Left lung (tissue), 10 donors: Measurements from ENCODE around the gene GDF9. TPM values are rescaled to one million over a fixed set of nuclear protein-coding genes. Genes with fewer than 3 reads are reported as not detected.

Experiments used
- ATAC-seq: fragments of 200-7000 bp; cut with Tn5 transposase; one replicate; pipeline ENCODE4 v1.9.1; 2020; ENCODE audit warnings: moderate library complexity
- DNase-seq, 4 donors: peaks; one replicate each; pipeline ENCODE4 v3.0.0-alpha.2; 2013 to 2020
- H3K27ac ChIP-seq, 2 donors: fragments of 200-600 bp; sonication (generic) in 1 of 2; one replicate each; pipeline versions ENCODE4 v1.5.0 to v1.8.0; 2020 to 2021
- H3K27me3 ChIP-seq, 2 donors: fragments of 200-600 bp; sonication (generic) in 1 of 2; one replicate each; pipeline versions ENCODE4 v1.5.0 to v1.8.0; 2020 to 2021
- H3K36me3 ChIP-seq, 2 donors: fragments of 200-600 bp; sonication (generic) in 1 of 2; one replicate each; pipeline versions ENCODE4 v1.5.0 to v1.8.0; 2020 to 2021
- H3K4me1 ChIP-seq, 2 donors: fragments of 200-600 bp; one replicate each; pipeline ENCODE4 v1.8.0; 2021
- H3K4me3 ChIP-seq, 2 donors: fragments of 200-600 bp; sonication (generic) in 1 of 2; one replicate each; pipeline versions ENCODE4 v1.5.0 to v1.8.0; 2020 to 2021; ENCODE audit warnings: mild to moderate bottlenecking in 1 of 2
- H3K9me3 ChIP-seq, 2 donors: fragments of 200-600 bp; sonication (generic) in 1 of 2; one replicate each; pipeline versions ENCODE4 v1.5.0 to v1.8.0; 2020 to 2021
- CTCF ChIP-seq, 2 donors: fragments of 200-600 bp; sonication (generic) in 1 of 2; IDR thresholded peaks; one replicate each; pipeline versions ENCODE4 v1.5.0 to v1.8.0; 2021; ENCODE audit warnings: antibody characterized with exemption in 2 of 2
- intact Hi-C, 2 donors: fragments of 100-400 bp; cut with DNase I; formaldehyde crosslinking; loops; one replicate each; pipeline versions ENCODE4 v1.11.2 to v1.14.2; 2022
- polyA plus RNA-seq, 6 donors: library from polyadenylated mRNA; unstranded; fragments of 120-200 nt; gene quantifications; one replicate each; pipeline ENCODE4 v1.2.1, GENCODE V29; 2013; ENCODE audit not compliant: insufficient read length in 6 of 6
- total RNA-seq, 2 donors: library from RNA; stranded (reverse); fragmentation: NEBNext Ultra II Directional; extraction: Animal tissue kit (Norgen Biotek cat#: 25700); gene quantifications; one replicate each; pipeline ENCODE4 v1.2.1, GENCODE V29; 2021
- donor health status: DM: no; HTN: yes; CAD: no.
- donor health status: DM: no; HTN: no; CAD: no.

GDF9 gene
- total and polyA plus RNA-seq, 8 donors: 0.26 to 1.6 (median 1.2) TPM

GRCh38 chr5:132824426-132824825 is 41.8 kb downstream of the GDF9 start:
- Histone ChIP-seq H3K9me3 (no peaks in the 10 kb centered on the region), H3K36me3 (peaks cover 0 to 24% of the 10 kb centered on the region in 2 donors), H3K27me3 (peaks cover 0 to 86% of the 10 kb centered on the region in 2 donors), H3K4me3 (no peak overlapping the region), H3K27ac (no peak overlapping the region), H3K4me1 (peaks cover 4 to 39% of the 10 kb centered on the region in 2 donors)
- intact Hi-C loops: no loop called here
- TF ChIP-seq CTCF (IDR thresholded peaks at IDR 0.05): no peak
- no peak for ATAC-seq
- DNase-seq: no peak

GRCh38 chr5:132823481-132824050 is 42.7 kb downstream of the GDF9 start:
- intact Hi-C loops: no loop called here
- H3K36me3 ChIP-seq: peaks cover 0 to 24% of the 10 kb centered on the region in 2 donors
- no peak overlapping the region for H3K4me3 ChIP-seq
- H3K9me3 ChIP-seq: no peaks in the 10 kb centered on the region
- no peak overlapping the region for H3K27ac ChIP-seq
- TF ChIP-seq CTCF (IDR thresholded peaks at IDR 0.05): no peak
- H3K4me1 ChIP-seq: peaks cover 4 to 32% of the 10 kb centered on the region in 2 donors
- DNase-seq (no peak), ATAC-seq (peak; percentile 26)
- peaks cover 0 to 86% of the 10 kb centered on the region in 2 donors for H3K27me3 ChIP-seq

GRCh38 chr5:132822650-132823480 is 43.4 kb downstream of the GDF9 start:
- H3K9me3 ChIP-seq: no peaks in the 10 kb centered on the region
- peaks cover 0 to 84% of the 10 kb centered on the region in 2 donors for H3K27me3 ChIP-seq
- H3K4me3 ChIP-seq: peak overlapping the region in 1 of 2 donors; percentile 6
- peak; percentile 72 for ATAC-seq
- peak in 1 of 4 donors; percentile 83 for DNase-seq
- peaks cover 0 to 24% of the 10 kb centered on the region in 2 donors for H3K36me3 ChIP-seq
- no peak for TF ChIP-seq CTCF (IDR thresholded peaks at IDR 0.05)
- no peak overlapping the region for H3K27ac ChIP-seq
- intact Hi-C loops: no loop called here
- H3K4me1 ChIP-seq: peaks cover 4 to 30% of the 10 kb centered on the region in 2 donors

- Histone ChIP-seq H3K4me3 (no peak overlapping the region), H3K9me3 (no peaks in the 10 kb centered on the region), H3K4me1 (peaks cover 4 to 30% of the 10 kb centered on the region in 2 donors), H3K36me3 (peaks cover 0 to 24% of the 10 kb centered on the region in 2 donors), H3K27me3 (peaks cover 0 to 73% of the 10 kb centered on the region in 2 donors), H3K27ac (no peak overlapping the region)
- DNase-seq (no peak), ATAC-seq (no peak)
- intact Hi-C loops: no loop called here
- no peak for TF ChIP-seq CTCF (IDR thresholded peaks at IDR 0.05)
These were observed 44.5 kb downstream of the GDF9 start for GRCh38 chr5:132821791-132822190.

- Histone ChIP-seq H3K27ac (no peak overlapping the region), H3K36me3 (peaks cover 0 to 24% of the 10 kb centered on the region in 2 donors), H3K27me3 (peaks cover 0 to 69% of the 10 kb centered on the region in 2 donors), H3K4me3 (no peak overlapping the region), H3K9me3 (no peaks in the 10 kb centered on the region), H3K4me1 (peaks cover 4 to 30% of the 10 kb centered on the region in 2 donors)
- intact Hi-C loops: no loop called here
- no peak for DNase-seq
- no peak for ATAC-seq
- TF ChIP-seq CTCF (IDR thresholded peaks at IDR 0.05): no peak
These were observed 44.9 kb downstream of the GDF9 start for GRCh38 chr5:132821350-132821749.
